Measurements from ENCODE around the gene CPXM2. TPM values are rescaled to one million over a fixed set of nuclear protein-coding genes. Genes with fewer than 3 reads are reported as not detected.

CPXM2 gene
- polyA plus RNA-seq, 2 of the 4 experiments (the other 2 are of a cell fraction), result not detected

GRCh38 chr10:123795196-123795780 lies 96.3 kb downstream of the CPXM2 start:
- TF ChIP-seq CBX8 (IDR thresholded peaks at IDR 0.05), result no peak
- TF ChIP-seq ZC3H11A (IDR thresholded peaks at IDR 0.05), result no peak
- no peak for TF ChIP-seq ATOH8 (CRISPR knock-in tag; IDR thresholded peaks at IDR 0.05; ENCODE audit: low read depth)
- TF ChIP-seq MAX (IDR thresholded peaks at IDR 0.05), result no peak
- TF ChIP-seq NPAS2 (CRISPR knock-in tag; IDR thresholded peaks at IDR 0.05; ENCODE audit: borderline replicate concordance), result no peak
- TF ChIP-seq E2F6 (IDR thresholded peaks at IDR 0.05; ENCODE audit: borderline replicate concordance, low read depth), result no peak
- no peak for TF ChIP-seq RAD21 (conservative IDR thresholded peaks at IDR 0.05 in 1 of 2, IDR thresholded peaks at IDR 0.05 in 1 of 2)
- no peak for TF ChIP-seq ZFP36 (IDR thresholded peaks at IDR 0.05; ENCODE audit: borderline replicate concordance, partially characterized antibody)
- TF ChIP-seq CEBPB (IDR thresholded peaks at IDR 0.05), result no peak
- no peak for TF ChIP-seq ZNF302 (CRISPR knock-in tag; IDR thresholded peaks at IDR 0.05)
- no peak for TF ChIP-seq ELK1 (IDR thresholded peaks at IDR 0.05; ENCODE audit: low read depth, low read length)
- no peak for TF ChIP-seq FOXS1 (CRISPR knock-in tag; IDR thresholded peaks at IDR 0.05)
- no peak for TF ChIP-seq KDM1A (IDR thresholded peaks at IDR 0.05; ENCODE audit: low read depth)
- TF ChIP-seq JUNB (IDR thresholded peaks at IDR 0.05), result no peak
- no peak for TF ChIP-seq HMGXB4 (CRISPR knock-in tag; IDR thresholded peaks at IDR 0.05; ENCODE audit: borderline replicate concordance)
- no peak for TF ChIP-seq CHD2 (IDR thresholded peaks at IDR 0.05; ENCODE audit: low read length, partially characterized antibody)
- TF ChIP-seq HDAC2 (IDR thresholded peaks at IDR 0.05), result no peak
- TF ChIP-seq PBX3 (IDR thresholded peaks at IDR 0.05), result no peak
- FAIRE-seq, result no peak
- Histone ChIP-seq H3K4me1 (no peaks in the 10 kb centered on the region), H3K27ac (no peak overlapping the region), H3K9me3 (peaks cover 5% of the 10 kb centered on the region; the same call in 1 of the 3 replicates), H3K4me3 (no peak overlapping the region), H3K4me2 (no peak overlapping the region)
- POLR2A ChIA-PET, result no interaction called here
- ATAC-seq, result no peak
- WGBS (ENCODE audit: missing lambda C conversion rate), result 64% methylated on average over 10 of the region's 10 CpGs
- DNase-seq (ENCODE audit: low read depth in 1 of 2, low spot score in 1 of 2), result no peak
- CTCF ChIA-PET, result no interaction called here

GRCh38 chr10:123792248-123792978 lies 99.2 kb downstream of the CPXM2 start:
- FAIRE-seq, result no peak
- WGBS (ENCODE audit: missing lambda C conversion rate), result 49% methylated on average over 11 of the region's 11 CpGs
- peaks cover 18% of the 10 kb centered on the region; the same call in 1 of the 3 replicates for H3K9me3 ChIP-seq
- ChIA-PET POLR2A (no interaction called here), CTCF (interaction anchor here (1.0 kb wide), 1 partner anchor 33 kb away, joined by 3 read pairs; no protein-coding TSS in a partner anchor)
- DNase-seq (ENCODE audit: low read depth in 1 of 2, low spot score in 1 of 2), result no peak
- ATAC-seq, result no peak
- no peak for TF ChIP-seq BHLHE40 (IDR thresholded peaks at IDR 0.05; ENCODE audit: low read depth, low read length)
- H3K27ac ChIP-seq, result no peak overlapping the region
- no peak overlapping the region for H3K4me3 ChIP-seq
- no peaks in the 10 kb centered on the region for H3K4me1 ChIP-seq
- no peak overlapping the region for H3K4me2 ChIP-seq
